Keratinocyte (primary cell): Measurements from ENCODE around the gene ATP6V1C2.

ENCODE experiments used
- EZH2 ChIP-seq: IDR thresholded peaks from one replicate; pipeline ENCODE4 v1.6.1; 2012; ENCODE audit warnings: inconsistent platforms, mild to moderate bottlenecking, low read length, moderate library complexity
- TF ChIP-seq, protein P1 (sequence below), 3 experiments: IDR thresholded peaks in 1 of 3; conservative IDR thresholded peaks in 1 of 3; optimal IDR thresholded peaks in 1 of 3; 2 replicates in 2 of 3; 3 replicates in 1 of 3; pipeline versions ENCODE3 to v1.5.1; 2011; ENCODE audit warnings: low read length in 3 of 3, mild to moderate bottlenecking in 3 of 3, moderate library complexity in 2 of 3, control low read depth in 1 of 3, inconsistent platforms in 1 of 3; ENCODE audit not compliant: insufficient read depth in 2 of 3; ENCODE audit errors: extremely low read depth in 1 of 3

DNA sequence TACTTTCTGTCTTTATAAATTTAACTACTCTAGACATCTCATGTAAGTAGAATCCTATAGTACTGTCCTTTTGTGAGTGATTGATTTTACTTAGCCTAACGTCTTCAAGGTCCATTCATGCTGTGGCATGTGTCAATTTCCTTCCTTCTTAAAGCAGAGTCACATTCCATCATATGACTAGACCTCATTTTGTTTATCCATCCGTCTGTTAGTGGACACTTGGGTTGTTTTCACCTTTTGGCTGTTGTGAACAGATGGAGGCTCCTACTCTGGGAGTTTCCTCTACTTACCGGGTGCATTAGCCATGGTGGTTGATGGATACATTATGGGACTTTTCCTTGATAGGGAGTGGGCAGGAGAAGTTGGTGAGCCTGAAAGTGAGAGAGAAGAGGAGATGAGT is 97.6 kb downstream of the ATP6V1C2 start:
- TF ChIP-seq, protein P1, sequence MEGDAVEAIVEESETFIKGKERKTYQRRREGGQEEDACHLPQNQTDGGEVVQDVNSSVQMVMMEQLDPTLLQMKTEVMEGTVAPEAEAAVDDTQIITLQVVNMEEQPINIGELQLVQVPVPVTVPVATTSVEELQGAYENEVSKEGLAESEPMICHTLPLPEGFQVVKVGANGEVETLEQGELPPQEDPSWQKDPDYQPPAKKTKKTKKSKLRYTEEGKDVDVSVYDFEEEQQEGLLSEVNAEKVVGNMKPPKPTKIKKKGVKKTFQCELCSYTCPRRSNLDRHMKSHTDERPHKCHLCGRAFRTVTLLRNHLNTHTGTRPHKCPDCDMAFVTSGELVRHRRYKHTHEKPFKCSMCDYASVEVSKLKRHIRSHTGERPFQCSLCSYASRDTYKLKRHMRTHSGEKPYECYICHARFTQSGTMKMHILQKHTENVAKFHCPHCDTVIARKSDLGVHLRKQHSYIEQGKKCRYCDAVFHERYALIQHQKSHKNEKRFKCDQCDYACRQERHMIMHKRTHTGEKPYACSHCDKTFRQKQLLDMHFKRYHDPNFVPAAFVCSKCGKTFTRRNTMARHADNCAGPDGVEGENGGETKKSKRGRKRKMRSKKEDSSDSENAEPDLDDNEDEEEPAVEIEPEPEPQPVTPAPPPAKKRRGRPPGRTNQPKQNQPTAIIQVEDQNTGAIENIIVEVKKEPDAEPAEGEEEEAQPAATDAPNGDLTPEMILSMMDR (optimal IDR thresholded peaks at IDR 0.05 in 1 of 3, IDR thresholded peaks at IDR 0.05 in 1 of 3, conservative IDR thresholded peaks at IDR 0.05 in 1 of 3; ENCODE audit: extremely low read depth in 1 of 3, insufficient read depth in 2 of 3, low read length in 3 of 3): no peak
- TF ChIP-seq EZH2: no peak
